Effector CD8-positive, alpha-beta T cell (primary cell): ENCODE measurements around the gene KRT34.
"Not testable (repeated sequence)": the region's sequence is repeated elsewhere in the genome, so short reads cannot be mapped to it uniquely, and the experiment has no call there.

ENCODE experiments used
- DNase-seq: peaks from one replicate; lab custom pipeline; 2025; lab: John Stamatoyannopoulos, UW

The KRT34 gene

DNA sequence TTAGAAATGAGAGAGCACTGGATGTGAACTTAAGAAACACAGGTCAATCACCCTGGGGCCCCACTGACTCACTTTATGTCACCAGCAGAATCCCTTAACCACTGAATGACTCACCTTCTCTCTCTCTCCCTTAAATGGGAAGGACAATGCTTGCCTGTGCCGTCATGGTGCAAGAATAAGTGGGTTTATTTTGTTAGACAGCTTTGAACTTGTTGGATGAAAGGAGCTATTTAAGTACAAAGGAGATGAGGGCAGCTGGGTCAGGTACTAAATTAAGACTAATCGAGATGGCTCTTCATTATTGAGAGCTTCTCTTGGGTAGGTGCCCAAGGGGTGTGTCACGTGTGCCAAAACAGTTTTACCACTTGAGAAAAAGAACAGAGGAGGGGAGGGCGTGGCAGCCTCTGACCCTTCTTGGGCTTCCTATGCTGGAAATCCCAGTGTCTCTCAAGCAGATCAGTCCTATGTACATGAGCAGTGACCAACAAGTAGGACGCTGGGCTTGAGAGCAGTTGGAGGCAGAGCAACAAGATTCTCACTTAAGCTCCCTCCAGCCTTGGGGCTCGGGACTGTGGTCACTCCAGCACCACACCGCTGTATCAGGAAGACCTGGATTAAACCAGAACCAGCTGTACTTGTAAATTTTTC is 22.0 kb upstream of the KRT34 start:
- no peak for DNase-seq

DNA sequence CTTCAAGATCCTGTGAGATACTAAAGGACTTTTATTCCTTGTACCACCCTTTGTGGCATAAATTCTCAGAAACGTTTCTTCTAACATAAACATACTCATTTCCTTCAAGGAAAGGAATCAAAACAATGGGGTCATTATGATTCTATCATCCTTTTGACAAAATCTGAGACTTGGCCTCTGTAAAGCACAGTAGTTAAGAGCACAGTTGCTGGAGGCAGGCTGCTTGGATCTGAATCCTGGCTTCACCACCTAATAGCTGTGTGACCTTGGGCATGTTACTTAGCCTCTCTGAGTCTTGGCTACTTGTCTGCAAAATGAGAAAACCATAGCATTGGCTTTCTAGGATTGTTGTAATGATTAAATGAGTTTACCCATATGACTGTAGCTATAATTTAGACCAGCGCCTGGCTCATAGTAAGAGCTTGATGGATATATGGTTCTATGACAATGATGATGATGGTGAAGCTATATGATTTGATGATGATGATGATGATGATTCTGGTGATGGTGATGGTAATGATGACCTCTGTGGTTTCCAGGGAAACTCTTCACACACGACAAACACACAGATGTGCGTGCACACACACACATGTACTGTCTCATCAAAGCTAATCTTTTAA is 21.4 kb upstream of the KRT34 start:
- no peak for DNase-seq

DNA sequence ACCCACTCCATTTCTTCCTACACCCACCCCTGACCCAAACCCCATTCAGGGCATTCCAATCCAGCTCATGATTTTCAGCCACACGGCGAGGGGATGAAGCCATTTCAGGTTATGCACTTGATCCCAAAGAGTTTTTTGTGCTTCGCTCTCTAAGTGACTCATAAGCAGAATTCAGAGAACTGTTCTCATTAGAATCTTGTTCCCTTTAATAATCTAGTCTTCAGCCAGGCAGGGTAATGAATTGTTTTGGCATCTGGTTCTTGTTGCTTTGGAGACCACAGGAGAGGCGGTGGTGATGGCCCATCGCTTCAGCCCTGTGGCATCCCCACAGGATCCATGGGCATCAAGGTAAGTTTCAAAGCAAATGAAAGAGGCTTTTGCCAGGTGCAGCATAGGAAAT is 20.1 kb upstream of the KRT34 start:
- DNase-seq: no peak

DNA sequence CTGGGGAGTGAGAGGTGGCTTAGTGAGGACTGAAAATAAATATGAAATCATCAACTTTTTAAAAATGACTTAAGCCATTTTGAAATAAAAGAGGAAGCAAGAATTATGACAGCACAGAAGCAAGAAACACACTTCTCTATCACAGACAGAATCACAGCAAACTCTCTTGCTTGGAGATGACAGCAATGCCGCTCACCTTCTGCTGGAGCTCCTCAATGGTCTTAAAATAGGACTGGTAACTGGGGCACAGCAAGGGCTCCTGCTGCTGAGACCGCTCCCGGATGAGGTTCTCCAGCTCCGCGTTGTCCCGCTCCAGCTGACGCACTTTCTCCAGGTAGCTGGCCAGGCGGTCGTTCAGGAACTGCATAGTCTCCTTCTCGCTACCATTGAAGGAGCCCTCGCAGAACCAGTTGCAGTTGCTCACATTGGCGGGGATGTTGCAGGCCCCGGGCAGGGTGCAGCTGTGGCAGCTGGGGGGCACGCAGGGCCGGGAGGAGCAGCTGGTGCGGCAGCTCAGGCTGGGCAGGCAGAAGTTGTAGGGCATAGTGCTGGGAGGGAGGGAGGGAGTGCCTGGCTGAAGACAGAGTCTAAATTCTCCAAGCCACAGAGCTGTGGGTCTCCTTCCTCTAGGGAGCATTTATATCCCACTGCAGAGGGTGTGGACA is 15.0 kb upstream of the KRT34 start, which contains the start of gene KRT31:
TSS of gene KRT31 (minus strand) at position 613 of the 665 bp plus-strand sequence. CDS start at position 544, 69 bp downstream.
- no peak for DNase-seq

DNA sequence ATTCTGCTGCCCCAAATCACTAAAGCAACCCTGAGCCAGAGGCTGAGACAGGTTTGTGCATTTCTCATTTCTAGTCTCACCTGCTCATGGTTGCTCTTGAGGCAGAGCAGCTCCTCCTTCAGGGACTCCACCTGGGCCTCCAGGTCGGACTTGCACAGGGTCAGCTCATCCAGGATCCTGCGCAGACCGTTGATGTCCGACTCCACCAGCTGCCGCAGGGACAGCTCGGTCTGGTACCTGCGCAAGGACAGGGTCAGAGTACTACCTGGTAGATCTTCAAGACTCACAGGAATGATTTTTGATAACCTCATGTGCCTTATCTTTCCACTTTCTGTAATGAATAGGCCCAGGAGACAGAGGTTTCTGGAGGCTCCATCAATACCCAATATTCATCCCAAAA is 14.2 kb upstream of the KRT34 start:
- DNase-seq: no peak

DNA sequence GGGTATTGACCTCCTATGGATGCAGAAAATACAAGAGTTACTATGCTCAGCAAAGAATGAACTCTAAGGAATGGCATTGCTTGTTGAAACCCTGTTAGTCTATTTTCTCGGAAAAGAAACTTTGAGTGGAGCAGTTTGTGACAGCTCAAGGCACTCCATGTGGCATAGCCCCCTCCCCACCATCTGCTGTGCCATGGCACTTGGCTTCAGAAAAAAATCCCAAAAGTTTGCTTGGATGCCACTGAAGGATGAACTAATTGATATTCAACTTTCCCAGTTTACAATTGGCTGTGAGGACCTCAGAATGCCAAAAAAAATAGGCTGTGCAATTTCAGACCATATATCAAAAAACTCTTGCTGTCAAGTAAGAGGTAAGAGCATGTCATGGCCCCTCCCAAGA is 13.5 kb upstream of the KRT34 start:
- DNase-seq: no peak

DNA sequence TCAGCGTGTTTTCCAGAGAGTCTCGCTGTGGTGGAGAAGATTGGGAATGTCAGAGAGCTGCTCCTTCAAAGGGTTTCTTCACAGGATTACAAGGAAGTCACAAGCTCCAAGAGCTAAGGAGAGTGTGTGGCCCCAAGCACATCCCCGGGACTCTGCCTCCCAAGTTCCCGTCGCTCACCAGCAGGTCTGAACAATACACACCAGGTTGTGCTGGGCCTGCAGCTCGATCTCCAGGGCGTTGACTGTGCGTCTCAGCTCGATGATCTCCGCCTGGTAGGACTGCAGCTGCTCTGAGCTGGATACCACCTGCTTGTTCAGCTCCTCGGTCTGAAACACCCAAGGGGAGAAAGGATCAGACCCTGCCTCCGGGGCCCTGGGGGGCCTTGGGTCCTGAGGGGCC is 12.9 kb upstream of the KRT34 start:
- DNase-seq: not testable (repeated sequence)

DNA sequence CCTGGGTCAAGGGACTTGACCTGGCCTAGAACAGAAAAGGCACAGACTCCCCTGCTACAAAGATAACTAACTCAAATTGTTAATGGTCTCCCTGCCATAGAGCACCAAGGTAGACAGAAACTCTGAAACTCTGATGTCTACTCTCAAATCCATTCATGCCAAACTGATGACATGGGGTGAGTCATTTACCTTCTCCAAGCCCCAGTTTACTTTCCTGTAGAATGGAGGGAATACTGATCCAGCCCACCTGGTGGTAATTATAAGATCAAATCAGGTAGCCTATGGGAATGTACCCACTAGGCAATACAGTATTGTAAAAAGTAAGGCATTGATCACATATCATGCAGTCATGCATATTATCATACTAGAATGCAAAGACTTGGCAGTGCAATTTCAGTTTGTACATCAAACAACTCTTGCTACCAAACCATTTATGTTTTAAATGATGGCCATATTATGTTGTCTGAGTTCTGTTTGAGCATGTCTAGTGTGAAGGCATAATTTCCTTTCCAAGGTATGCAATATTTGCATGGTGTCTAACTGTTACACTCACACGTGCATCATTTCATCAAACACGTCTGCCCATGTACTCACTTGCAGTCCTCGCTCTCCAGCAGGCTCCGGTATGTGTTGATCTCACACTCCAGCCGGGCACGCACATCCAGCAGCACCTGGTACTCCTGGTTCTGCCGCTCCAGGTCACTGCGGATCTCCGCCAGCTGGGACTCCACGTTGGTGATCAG is 12.3 kb upstream of the KRT34 start:
- no peak for DNase-seq

DNA sequence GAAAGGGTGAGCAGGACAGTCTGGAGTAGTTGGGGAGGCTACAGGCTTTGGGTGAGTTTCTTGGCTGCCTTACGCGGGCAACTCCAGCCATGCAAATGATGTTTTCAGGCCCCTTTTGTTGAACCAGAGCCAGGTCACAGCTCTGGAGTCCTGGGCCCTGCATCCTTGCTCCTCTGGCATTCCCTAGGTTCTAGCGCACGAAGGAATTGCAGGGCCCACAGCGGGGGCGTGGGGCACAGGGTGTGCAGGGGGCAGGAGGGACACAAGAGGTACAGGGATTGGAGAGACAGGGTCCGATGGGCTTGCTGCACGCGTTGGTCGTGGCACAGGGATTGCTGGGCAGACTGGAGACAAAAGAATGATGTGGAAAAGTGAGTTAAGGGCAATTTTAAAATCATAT is 11.7 kb upstream of the KRT34 start:
- DNase-seq: no peak

DNA sequence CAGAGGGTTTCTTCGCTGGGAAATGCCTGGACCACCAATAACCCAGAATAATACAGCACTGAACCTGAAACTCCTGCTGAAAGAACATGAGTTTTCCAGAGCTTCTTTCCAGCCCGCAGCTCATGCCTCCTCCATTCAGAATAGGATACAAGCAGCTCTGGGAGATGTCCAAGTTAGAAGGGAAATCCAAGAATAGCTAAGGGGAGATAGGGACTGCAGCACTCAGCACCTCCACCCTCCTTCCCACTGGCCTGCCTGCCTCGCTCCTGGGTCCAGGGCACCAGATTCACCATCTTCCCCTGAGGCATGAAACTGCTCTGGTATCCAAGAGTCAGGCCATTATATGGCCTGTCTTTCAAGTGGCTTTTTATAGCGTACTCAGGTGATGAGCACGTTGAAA is 11.2 kb upstream of the KRT34 start:
- DNase-seq: no peak

DNA sequence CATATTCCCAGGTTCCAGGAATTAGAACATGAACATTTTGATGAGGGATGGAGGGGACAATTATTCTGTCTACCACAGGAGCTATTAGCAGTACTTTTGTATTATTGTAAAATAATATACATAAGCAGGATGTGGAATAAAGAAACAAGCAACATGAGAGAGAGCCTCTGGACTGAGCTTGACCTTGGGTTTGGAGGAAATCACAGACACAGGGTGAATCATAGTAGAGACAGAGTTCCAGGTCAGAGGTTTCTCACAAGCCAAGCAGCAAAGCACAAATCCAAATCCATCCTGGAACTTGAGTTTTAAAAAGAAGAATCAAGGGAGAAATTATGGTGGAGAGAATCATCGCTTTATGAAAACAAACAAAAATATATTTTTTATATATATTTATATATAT is 10.2 kb upstream of the KRT34 start:
- DNase-seq: no peak

DNA sequence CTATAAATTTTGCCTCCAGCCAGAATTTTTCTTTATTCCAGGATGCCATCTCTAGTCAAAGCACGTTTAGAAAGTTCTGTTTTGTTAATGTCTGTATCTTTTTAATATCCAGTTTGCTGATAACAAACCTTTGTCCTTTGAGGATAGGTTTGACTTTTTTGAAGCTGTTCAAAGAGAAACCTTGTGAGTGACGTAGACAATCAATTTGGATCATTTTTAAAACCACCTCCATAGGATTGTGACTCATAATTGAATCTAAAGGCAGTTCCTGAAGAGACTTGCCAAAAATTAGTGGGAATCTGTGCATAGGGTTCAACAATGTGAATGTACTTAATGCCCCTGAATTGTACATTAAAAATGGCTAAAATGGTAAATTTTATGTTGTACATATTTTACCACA is 9.4 kb upstream of the KRT34 start:
- no peak for DNase-seq

DNA sequence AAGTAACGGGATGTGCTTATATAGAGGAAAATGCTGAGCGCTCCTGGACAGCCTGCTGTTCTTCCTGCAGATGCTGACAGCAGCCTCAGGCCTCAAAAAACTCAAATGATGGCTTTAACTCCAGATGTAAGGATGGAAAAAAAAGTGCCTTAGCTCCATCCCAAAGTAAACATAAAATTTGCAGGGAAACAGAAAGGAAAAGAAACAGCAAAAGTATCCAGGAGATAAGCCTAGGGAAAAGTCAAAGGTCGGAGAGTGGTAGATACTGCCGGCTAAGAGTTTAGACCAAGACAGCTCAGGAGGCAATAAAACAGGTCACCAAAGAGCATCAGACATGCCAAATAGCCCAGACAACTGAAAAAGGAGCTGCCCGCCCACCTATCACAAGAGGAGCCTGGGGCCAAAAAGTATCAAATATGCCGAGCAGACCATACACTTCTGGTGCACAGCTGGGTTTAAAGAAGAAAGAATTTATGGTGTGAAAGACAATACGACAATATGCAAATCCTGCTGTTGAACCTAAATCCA is 8.4 kb upstream of the KRT34 start:
- no peak for DNase-seq

DNA sequence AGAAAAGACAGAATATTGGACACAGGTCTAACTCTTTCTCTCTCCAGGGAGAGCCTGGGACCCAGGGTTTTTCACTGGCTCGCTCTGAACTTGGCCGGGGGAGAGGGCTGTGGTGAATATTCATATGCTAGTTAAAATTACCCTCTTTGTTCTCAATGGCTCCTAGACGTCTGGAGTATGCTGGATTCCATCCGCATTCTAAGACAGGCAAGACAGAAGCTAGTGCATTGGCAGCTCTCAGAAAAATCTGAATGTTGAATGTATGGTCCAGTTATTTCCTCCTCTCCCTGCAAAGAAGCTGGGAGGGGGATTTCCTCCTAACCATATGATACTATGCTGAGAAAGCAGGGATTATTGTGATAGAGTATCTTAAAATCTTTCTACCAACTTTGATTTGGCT is 5.6 kb upstream of the KRT34 start:
- no peak for DNase-seq

DNA sequence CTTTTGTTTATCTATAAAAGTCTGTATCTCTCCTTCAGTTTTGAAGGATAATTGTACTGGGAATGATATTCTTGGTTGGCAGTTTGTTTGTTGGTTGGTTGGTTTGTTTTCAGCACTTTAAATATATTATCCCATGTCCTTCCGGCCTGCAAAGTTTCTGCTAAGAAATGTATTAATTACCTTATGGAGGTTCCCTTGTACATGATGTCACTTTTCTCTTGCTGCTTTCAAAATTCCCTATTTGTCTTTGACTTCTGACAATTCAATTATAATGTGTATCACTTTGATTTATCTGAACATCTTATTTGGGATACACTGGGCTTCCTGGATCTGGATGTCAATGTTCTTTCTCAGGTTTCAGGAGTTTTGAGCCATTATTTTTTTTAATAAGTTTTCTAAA is 4.1 kb upstream of the KRT34 start:
- DNase-seq: no peak

DNA sequence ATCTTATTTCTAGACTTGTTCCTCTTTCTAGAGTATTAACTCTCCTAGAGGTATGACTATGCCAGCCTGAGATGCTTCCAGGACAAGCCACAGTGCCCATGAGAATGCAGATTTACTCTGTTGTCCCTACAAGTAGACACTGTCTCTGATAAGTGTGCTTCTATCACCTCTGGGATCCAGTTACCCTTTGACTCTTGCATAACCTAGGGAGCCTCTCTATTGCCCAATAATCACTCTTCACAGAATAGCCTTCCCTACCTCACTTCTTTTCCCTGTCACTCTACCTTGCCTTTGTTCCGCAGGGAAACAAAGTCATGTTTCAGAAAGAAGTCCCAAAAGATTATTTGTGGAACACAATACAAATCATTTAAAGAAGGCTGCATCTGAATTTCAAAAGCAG is 1.6 kb upstream of the KRT34 start:
- DNase-seq: no peak

DNA sequence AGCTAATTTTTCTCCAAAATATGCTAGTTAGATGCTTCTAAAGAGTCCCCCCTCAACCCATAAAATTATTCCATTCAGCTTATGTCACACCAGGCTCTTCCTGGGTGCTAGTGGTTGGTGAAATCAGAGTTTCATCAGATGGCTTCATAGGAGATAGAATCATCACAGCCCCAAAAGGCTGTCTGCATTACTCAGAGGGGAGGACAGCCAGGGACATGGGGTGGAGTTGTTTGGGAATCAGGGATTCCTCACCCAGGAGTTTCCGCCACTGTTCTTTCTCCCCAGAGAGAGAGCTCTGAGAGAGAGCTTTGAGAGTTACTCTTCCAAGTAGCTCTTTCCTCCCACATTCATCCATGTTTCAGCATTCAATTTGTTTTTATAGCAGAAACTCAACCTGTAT is 288 bp upstream of the KRT34 start:
- no peak for DNase-seq

DNA sequence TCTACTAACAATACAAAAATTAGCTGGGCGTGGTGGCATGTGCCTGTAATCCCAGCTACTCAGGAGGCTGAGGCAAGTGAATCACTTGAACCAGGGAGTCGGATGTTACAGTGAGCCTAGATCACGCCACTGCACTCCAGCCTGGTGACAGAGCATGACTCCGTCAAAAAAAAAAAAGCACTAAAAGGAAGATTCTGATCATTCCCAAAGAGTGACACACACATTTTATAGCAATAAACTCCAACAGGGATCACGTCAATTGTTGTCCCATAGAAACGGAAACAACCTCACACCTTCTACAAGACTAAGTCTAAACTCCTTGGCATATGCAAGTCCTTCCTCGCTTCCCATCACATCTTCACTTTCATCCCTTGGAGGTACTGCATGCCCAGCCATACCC is 2.0 kb downstream of the KRT34 start:
- DNase-seq: not testable (repeated sequence)

DNA sequence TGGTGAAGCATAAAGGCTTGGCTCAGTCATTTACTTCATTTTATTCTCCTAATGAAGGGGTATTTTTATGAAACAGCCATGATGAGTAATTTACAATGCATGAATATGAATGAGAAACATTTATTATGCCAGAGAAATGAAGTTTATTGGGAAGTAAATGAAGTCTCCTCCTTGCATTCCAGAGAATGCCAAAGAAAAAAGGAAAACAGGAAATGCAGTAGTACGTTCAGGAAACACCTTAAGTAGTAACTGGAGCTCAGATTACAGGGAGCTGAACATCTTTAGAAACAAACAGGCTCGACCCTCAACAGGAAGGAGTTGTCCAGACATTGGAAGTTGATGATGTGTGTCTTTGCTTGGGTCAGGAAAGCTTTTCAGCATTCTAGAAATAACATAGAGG is 4.6 kb downstream of the KRT34 start:
- no peak for DNase-seq

DNA sequence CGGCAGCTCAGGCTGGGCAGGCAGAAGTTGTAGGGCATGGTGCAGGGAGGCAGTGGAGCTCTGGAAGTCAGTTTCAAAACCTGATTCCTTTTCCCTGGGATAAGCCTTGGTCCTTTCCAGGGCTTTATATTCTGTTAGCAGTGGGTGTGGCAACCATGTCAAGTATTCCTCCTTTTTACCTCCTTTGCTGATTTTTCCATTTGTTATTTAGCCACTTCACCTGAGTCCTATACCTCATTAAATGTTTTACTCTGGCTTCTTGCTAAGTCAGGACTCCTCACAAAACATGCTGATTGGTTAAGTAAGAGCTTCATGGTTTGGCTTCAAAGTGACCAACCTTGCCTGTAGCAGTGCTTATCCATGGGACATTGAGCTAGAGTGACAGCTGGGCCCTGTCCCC is 12.4 kb downstream of the KRT34 start, which contains the start of gene KRT33B:
TSS of gene KRT33B (minus strand) at position 101 of the 400 bp plus-strand sequence. CDS start at position 38, 63 bp downstream.
- no peak for DNase-seq

DNA sequence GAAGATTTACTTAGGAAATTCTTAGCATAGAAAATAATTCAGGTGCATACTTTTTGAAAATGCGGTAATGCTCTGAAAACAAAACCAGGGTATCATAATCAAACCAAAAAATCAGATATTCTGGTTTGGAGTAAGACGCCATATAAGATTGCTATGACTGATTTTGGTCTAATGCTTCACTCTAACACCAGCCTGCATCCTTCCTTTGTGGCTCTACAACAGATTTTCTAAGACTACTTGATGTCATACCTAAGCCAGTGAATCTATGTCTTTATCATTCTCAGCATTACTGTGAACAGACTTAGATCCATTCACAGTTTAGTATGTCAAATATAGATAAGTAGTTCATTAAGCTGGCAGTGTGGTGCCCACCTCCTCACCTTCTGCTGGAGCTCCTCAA is 13.1 kb downstream of the KRT34 start:
- DNase-seq: no peak

DNA sequence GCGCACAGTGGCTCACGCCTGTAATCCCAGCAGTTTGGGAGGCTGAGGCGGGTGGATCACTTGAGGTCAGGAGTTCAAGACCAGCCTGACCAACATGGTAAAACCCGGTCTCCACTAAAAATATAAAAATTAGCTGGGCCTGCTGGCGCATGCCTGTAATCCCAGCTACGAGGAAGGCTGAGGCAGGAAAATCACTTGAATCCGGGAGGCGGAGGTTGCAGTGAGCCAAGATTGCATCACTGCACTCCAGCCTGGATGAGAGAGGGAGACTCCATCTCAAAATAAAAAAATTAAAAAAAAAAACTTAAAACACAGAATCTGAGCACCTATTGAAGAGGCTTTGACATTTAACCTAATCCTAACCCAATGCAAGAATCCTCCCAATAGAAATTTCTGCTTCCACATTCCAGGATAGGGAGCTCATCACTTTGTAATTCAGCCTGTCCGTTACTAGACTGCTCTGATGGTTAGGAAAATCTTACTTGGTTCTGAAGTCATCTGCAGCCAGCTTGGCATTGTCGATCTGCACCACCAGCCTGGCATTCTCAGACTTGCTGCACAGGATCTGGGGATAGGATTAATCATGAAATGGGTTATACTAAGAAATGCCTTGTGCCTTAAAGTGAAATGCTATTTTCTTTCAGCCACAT is 14.6 kb downstream of the KRT34 start:
- DNase-seq: no peak
